Measurements from ENCODE around the gene DOCK9.

DOCK9 gene

GRCh38 chr13:98977568-98978265 lies at the start of gene DOCK9:
Gene DOCK9, minus strand, starts transcription at chr13:98978064. Its CDS starts 155 bp downstream, at chr13:98977909.
- no peak for DNase-seq

- DNase-seq = no peak
Measured at GRCh38 chr13:99027260-99027659, 49.4 kb upstream of the DOCK9 start.

DNA sequence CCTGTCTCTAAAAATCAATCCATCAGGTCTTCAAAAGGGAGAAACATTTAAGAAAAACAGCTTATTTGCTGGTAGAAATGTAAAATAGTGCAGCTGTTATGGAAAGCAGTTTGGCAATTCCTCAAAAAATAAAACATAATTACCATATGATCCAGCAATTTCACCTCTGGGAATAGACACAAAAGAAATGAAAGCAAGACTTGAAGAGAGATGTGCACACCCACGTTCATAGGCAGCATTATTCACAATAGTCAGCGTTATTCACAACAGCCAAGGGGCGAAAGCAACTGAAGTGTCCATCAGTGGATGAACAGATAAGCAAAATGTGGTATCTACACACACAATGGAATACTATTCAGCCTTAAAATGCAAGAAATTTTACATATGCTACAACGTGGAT lies 45.1 kb upstream of the DOCK9 start:
- no peak for DNase-seq

DNA sequence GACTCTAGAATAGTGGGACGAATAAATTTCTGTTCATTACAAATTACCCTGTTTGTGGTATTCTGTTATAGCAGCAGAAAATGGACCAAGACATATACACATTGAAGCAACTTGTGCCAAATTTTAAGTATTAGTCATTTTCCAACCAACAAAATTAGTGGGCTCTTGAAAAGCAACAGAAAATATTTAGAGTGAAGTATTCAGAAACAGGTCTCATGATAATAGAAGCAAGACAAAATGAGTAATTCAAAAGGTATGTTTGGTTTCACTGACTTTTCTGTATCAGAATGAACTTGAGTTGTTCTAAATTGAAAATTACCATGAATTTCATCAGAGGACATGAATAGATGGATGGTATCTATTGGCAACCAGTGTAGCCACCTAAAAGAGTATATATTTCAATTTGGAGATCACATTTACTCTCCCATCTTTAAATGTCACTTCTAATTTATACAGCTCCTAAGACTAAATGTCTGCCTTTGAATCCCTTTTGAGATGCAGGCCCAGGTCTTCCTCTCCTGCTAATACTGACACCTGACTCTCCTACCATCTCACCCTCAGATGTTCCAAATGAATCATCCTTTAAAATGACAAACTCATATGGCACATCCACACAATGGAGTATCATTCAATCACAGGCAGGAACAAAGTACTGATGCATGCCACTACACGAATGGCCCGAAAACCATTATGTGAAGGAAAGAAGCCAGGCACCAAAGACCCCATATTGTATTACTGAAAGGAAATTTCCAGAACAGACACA lies 40.7 kb upstream of the DOCK9 start:
- no peak for DNase-seq

DNA sequence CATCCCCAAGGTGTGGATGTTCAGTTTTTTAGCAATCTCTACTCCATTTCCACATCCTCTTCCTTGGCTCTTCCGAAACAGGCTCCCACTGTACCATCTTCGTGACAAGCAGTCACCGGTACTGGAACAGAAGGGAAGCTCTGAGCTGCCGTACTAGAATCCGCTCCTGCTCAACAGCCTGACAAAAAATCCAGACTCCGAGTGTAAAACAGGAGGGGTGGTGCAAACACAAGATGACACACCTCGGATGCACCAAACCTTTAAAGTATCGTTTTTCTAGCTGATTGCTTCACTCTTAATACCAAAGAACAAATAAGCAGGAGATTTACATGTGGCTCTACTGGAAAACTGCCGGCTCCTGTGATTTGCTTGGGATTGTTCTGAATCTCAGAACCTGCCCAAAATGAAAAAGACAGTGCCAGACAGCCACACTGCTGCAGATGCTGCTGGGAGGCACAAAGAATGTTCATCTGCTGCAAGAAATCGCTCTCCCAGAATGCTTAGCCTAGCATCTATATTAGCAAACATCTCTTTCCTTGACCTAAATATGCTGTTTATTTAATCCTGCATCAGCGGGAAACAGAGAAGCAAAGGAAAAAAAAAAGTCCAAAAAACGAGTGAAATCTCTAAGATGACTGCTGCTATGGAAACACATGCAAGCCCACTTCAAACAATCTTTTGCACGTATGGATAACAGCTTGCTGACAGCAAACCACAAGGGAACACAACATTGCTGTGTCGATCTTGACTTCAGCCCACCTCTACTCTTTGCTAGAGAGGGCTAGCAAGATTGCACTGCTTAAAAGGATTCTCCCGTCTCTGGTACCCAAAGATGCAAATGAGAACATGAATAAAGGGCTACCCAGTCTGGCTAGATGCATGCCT lies 38.0 kb upstream of the DOCK9 start:
- peak; percentile 14 to 58 for DNase-seq

GRCh38 chr13:99014522-99014921 lies 36.7 kb upstream of the DOCK9 start:
- no peak for DNase-seq

DNA sequence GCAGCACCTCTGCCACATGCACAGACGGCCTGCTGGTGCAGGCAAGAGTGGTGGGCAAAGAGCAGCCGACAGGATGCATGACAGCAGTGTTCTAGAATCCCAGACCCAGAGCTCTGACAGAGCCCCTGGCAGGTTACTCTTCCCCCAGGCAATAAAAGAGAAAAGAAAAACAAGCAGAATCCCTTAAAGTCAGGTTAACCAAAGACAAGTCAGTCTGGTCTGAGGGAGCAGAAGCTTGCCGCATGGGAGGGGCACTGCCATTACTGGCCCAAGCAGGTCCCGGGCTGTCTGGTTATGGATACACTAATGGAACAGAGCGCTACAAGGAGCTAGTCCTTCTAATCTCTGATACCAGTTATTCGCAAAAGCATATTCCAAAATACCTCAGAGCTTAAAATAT lies 36.1 kb upstream of the DOCK9 start:
- no peak for DNase-seq

DNA sequence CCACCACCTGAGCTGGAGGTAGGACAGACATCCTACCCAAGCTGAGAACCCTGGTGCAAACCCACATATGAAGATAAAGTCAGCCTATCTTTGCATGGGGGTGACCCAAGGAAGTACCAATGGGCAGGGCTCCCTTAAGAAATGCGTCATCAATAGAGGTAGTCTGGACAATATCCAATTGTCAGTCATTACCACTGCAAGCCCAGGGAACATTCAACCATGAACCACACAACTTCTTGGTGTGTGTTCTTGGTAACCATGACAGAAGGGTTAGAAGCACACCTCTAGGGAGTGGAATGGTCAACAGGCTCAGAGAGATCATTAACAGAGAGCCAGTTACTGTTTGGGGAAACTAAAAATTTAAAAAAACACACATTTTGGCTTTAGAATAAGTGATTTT lies 34.7 kb upstream of the DOCK9 start:
- DNase-seq = no peak

DNA sequence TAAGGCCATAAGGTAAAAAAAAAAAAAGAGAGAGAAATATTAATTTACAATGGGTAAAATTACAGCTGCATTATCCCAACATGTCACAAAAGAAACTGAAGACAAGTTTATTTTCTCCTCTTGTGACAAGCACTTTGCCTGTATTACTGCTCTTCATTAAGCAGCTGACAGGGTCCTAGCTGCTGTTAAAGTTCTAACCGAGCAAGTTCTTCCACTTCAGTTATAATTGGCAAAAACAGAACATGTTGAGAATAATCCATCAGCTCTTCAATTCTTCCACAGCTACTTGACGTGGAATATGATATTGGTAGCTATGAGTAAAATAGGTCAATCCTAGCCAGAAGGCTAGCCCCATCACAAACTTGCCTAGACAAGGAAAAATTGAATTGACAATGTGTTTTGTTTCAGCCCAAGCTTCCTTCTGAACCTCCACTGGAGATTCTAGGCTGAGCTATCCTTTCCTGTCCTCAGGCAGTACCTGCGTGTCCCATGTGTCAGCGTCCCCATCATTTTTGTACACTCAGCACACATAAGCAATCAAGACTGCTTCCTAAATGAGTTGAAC lies 32.2 kb upstream of the DOCK9 start:
- peak; percentile 74 to 96 for DNase-seq

GRCh38 chr13:99008577-99008976 lies 30.7 kb upstream of the DOCK9 start:
- DNase-seq = no peak

DNA sequence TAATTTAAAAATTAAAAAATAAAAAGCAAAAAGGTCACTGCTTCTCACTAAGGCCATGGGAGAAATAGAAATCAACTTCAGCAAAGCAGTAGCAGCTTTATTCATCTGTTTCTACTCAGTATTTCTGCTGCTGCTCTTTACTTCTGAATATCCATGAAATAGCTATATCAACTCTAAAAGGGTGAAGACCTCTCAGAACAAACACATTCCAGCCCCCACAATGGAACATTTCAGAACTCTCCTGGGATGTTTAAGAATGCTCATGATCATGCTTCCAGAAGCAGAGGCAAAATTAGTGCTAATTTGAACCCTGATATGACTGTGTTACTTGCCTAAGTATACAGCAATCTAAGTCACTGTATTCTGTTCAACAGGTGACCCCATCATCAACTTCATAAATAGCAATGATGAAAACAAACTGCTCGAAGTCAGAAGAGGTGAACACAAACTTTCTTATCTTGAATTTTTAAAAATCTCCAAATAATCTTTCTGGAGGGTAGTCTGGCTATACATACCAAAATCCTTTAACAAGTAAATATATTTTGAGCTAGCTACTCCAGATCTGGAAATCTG lies 29.6 kb upstream of the DOCK9 start:
- no peak for DNase-seq

DNA sequence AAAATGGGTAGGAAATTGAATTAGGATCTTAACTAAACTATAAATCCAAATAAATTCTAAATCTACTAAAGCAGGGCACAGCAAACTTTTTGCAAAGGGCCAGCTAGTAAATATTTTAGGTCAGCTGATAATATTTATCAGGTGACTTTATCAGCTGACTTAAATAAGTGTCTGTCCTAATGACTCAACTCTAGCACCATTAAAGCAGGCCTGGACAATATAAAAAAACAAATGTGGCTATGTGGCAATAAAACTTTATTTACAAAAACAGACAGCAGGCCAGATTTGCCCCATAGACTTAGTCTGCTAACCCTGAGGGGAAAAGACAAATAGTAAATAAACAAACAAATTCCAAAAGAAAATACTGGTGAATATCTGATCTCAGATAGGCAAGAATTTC lies 27.7 kb upstream of the DOCK9 start:
- no peak for DNase-seq

GRCh38 chr13:99004978-99005377 lies 27.1 kb upstream of the DOCK9 start:
- no peak for DNase-seq

- DNase-seq = peak in 1 of 2 experiments; percentile 17
Measured at GRCh38 chr13:99003851-99004471, 26.1 kb upstream of the DOCK9 start.

DNA sequence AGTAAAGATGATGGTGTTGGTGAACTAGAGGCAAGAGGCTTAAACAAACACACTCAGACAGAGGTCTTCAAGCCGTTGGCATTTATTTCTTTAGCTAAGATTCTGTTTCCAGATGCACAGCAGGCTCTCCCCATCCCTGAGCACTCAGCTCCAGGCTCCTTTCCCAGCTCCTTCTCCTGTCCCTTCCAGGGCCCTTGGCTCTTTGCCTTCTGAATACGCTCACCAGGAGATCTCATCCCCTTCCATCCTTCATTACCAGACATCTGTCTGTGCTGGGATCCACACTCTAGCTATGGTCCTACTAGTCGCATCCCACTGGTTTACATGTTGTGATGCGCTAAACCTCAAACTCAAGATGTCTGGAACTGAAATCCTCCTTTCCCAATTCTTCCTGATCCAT lies 25.3 kb upstream of the DOCK9 start:
- DNase-seq = no peak

- DNase-seq = no peak
Measured at GRCh38 chr13:99002172-99002710, 24.4 kb upstream of the DOCK9 start.

DNA sequence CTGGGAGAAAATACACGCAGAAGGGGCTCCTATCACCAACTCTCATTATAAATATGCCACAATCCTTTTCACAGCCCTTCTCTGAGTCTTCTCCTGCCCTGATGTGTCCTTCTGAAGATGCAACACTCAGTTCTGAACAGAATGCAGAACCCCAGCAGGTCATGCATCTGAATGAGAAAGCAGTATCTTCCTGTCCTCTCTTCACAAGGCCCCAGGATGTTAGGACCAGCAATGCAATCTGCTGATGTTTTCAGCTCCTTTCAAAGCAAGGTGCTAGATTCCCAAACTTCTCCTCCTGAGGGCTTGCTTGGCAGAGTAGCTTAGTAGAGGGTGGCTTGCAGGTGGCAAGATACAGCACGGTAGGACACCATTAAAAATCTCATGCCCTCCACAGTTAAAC lies 22.3 kb upstream of the DOCK9 start:
- DNase-seq = no peak

- no peak for DNase-seq
Measured at GRCh38 chr13:98999639-98999952, 21.7 kb upstream of the DOCK9 start.

DNA sequence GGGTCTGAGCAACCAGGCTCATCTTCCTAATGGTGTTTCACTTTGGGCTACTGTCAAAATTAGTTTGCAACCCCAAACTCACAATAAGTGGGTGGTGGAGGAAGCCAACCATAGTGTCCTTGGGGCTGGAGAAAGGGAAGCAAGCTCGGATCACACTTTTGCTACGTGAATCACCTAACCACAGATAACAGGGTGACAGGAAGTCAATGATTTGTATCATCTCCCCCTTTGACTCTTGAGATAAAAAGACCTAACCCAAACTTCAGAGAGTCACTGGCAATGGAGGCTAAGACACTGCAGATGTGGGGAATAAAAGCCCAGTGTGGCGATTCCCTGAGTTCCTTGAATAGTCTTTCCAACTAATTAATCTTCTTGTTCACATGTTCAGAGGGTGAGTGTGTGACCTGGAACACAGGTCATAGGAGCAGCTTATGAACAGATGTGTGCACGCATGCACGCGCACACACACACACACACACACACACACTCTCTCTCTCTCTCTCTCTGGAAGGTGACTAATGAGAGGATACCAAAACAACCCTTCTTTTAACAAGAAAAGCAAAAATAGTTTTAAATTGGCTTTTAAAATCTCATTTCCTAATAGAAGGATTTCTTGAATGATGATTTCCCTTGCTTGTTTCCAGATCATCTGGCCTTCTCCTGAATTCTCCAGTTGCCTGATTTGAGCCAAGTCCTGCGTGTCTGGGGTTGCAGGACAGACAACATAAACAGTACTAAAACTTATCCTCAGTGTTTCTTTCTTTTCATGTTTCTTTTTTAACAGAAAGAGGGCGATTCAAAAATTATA lies 21.2 kb upstream of the DOCK9 start:
- DNase-seq = no peak

GRCh38 chr13:98997738-98998641 lies 20.1 kb upstream of the DOCK9 start:
- peak in 1 of 2 experiments; percentile 55 for DNase-seq

Data from NCI-H524 (cell line).